Tibial artery (tissue), 4 donors: ENCODE measurements around the gene MYO3B.

Source experiments
- DNase-seq, 2 donors: peaks; one replicate each; pipeline ENCODE4 v3.0.0-alpha.2; 2019
- H3K27ac ChIP-seq, 2 donors: fragments of 200-600 bp; sonication (generic) in 1 of 2; 1 replicate in 1 of 2; 2 replicates in 1 of 2; pipeline ENCODE4 v1.5.1; 2018 to 2019; ENCODE audit warnings: mild to moderate bottlenecking in 1 of 2
- H3K27me3 ChIP-seq, 2 donors: fragments of 200-600 bp; sonication (generic) in 1 of 2; one replicate each; pipeline versions ENCODE4 v1.5.1 to v1.6.0; 2016 to 2019
- H3K36me3 ChIP-seq, 3 donors: fragments of 200-600 bp; sonication (generic) in 2 of 3; one replicate each; pipeline ENCODE4 v1.5.1; 2016 to 2019; ENCODE audit warnings: mild to moderate bottlenecking in 2 of 3
- H3K4me1 ChIP-seq, 4 donors: fragments of 200-600 bp; sonication (generic) in 2 of 4; 1 replicate in 3 of 4; 2 replicates in 1 of 4; pipeline ENCODE4 v1.5.1; 2016 to 2019
- H3K4me3 ChIP-seq, 2 donors: fragments of 200-600 bp; sonication (generic) in 1 of 2; 1 replicate in 1 of 2; 2 replicates in 1 of 2; pipeline ENCODE4 v1.5.1; 2018 to 2019; ENCODE audit warnings: mild to moderate bottlenecking in 2 of 2
- H3K9me3 ChIP-seq, 3 donors: fragments of 200-600 bp; sonication (generic) in 1 of 3; one replicate each; pipeline ENCODE4 v1.5.1; 2016 to 2019
- intact Hi-C: fragments of 100-400 bp; cut with DNase I; formaldehyde crosslinking; loops from one replicate; pipeline ENCODE4 v1.15.0; 2023; ENCODE audit warnings: low total_unique reads
- TF ChIP-seq, protein P1 (sequence below), 2 experiments: fragments of 200-600 bp in 1 of 2; fragments of 450-650 bp in 1 of 2; IDR thresholded peaks; one replicate each; pipeline ENCODE4 v1.5.1; 2017 to 2019; ENCODE audit warnings: antibody characterized with exemption in 2 of 2, mild to moderate bottlenecking in 1 of 2, moderate library complexity in 1 of 2

MYO3B gene

DNA sequence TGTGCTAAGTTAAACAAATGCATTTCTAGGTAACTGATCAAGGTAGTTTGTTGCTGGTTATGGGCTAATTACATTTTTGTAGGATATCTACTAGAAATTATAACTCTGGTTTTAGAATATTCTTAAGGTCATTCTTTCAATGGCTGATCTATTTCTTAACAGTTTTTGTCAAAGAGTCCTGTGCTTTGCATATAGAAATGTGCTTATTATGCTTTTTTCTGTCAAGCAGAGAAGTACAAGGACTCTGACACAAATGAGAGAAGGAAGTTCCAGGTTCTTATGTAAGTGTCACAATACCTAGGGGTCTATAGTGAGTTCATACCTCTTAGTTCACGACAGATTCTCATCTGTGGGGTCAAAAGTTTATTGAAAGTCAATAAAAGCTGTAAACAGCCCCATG lies 88.4 kb downstream of the MYO3B start:
- no peak for DNase-seq
- intact Hi-C loops: no loop called here
- H3K4me3 ChIP-seq: no peak overlapping the region
- H3K4me1 ChIP-seq: no peaks in the 10 kb centered on the region
- no peaks in the 10 kb centered on the region for H3K36me3 ChIP-seq
- H3K27me3 ChIP-seq: no peaks in the 10 kb centered on the region
- TF ChIP-seq, protein P1, sequence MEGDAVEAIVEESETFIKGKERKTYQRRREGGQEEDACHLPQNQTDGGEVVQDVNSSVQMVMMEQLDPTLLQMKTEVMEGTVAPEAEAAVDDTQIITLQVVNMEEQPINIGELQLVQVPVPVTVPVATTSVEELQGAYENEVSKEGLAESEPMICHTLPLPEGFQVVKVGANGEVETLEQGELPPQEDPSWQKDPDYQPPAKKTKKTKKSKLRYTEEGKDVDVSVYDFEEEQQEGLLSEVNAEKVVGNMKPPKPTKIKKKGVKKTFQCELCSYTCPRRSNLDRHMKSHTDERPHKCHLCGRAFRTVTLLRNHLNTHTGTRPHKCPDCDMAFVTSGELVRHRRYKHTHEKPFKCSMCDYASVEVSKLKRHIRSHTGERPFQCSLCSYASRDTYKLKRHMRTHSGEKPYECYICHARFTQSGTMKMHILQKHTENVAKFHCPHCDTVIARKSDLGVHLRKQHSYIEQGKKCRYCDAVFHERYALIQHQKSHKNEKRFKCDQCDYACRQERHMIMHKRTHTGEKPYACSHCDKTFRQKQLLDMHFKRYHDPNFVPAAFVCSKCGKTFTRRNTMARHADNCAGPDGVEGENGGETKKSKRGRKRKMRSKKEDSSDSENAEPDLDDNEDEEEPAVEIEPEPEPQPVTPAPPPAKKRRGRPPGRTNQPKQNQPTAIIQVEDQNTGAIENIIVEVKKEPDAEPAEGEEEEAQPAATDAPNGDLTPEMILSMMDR (IDR thresholded peaks at IDR 0.05): no peak
- no peak overlapping the region for H3K27ac ChIP-seq
- peaks cover 0 to 4% (median 4%) of the 10 kb centered on the region in 3 donors for H3K9me3 ChIP-seq

DNA sequence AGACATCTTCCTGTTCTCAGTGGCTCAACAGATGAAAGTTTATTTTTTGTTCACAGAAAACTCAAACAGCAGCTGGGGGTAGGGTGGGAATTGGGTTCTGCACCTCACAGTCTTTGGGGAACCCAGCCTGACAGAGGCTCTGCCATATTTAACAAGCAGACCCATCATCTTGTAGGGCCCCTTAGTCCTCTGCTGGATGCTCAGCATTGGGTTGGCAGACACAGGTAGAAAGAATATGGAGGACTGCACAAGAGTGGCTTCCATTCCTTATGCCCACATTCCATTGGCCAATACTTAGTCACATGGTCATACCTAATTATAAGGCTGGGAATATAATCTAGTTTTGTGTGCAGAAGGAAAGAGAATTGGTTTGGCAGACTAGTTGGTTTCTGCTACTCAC lies 89.1 kb downstream of the MYO3B start:
- TF ChIP-seq, protein P1 (IDR thresholded peaks at IDR 0.05): no peak
- Histone ChIP-seq H3K27me3 (no peaks in the 10 kb centered on the region), H3K9me3 (peaks cover 0 to 4% (median 4%) of the 10 kb centered on the region in 3 donors), H3K4me1 (no peaks in the 10 kb centered on the region), H3K4me3 (no peak overlapping the region), H3K36me3 (no peaks in the 10 kb centered on the region), H3K27ac (no peak overlapping the region)
- intact Hi-C loops: no loop called here
- DNase-seq: no peak

DNA sequence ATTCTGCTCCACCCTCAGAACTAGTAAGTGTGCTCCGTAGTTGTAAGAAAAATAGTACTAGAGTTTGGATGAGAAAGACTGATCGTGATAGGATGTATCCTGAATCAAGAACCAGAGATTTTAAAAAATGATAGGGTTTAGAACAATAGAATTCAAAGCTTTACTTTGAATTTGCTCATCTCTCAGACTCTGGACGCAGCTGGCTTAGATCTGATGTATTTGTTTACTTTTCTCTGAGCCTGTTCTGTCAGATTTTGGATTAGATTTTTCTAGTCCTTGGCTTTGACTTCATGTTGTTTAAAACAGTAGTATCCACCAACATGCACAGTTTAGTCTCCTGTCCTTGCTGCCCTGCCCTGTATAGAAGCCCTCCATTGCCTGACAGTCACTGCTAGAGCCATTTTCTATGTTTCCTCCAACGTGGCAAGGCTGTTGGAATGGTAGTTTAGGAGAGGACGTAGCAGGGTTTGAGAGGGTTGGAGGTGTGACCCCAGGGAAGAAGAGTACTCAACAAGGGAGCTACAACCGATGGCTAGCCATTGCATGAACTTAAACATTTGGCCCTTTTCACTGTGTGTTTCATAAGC lies 92.4 kb downstream of the MYO3B start:
- Histone ChIP-seq H3K27me3 (no peaks in the 10 kb centered on the region), H3K4me1 (no peaks in the 10 kb centered on the region), H3K36me3 (no peaks in the 10 kb centered on the region), H3K4me3 (no peak overlapping the region), H3K27ac (no peak overlapping the region), H3K9me3 (no peaks in the 10 kb centered on the region)
- TF ChIP-seq, protein P1 (IDR thresholded peaks at IDR 0.05): no peak
- intact Hi-C loops: no loop called here
- DNase-seq: no peak

DNA sequence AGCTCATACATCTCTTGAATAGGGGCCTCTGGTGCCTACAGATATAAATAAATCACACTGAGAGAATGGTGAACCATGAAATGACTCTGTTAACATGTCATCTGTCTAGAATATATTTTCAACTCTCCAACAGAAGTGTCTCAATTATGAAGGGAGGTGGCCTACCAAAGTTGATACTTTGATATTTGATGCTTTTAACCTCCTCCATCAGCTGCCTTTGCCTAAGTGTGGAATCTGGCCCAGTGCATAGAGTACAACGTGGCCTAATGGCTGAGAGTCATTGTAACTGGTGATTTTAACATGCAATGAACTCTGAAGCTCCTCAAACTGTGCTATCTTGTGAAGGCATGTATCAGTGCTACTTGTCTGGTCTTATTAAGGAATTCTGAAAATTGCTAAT lies 93.4 kb downstream of the MYO3B start:
- H3K4me1 ChIP-seq: no peaks in the 10 kb centered on the region
- TF ChIP-seq, protein P1 (IDR thresholded peaks at IDR 0.05): no peak
- no peaks in the 10 kb centered on the region for H3K9me3 ChIP-seq
- intact Hi-C loops: no loop called here
- no peaks in the 10 kb centered on the region for H3K36me3 ChIP-seq
- no peaks in the 10 kb centered on the region for H3K27me3 ChIP-seq
- no peak overlapping the region for H3K4me3 ChIP-seq
- H3K27ac ChIP-seq: no peak overlapping the region
- DNase-seq: no peak

DNA sequence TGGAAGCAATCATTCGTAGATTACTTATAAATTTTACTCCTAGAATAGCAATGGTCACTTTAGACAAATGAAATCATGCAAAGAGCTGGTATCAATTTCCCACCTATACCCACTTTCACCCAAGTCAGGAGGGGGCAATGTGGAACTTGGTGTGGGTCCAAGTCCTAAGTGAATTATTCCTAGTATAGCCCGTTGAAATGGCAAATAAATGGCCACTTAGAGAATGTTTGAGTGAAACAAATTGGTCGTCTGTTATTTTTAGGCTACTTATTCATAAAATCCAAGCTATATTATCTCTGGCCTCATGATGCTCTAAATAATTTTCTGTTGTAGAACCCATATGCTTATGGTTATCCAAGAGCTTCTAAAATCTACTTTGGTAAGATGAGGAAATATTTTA lies 98.1 kb downstream of the MYO3B start:
- no peaks in the 10 kb centered on the region for H3K36me3 ChIP-seq
- TF ChIP-seq, protein P1 (IDR thresholded peaks at IDR 0.05): no peak
- intact Hi-C loops: no loop called here

More for the DNA sequence above, 98.1 kb downstream of the MYO3B start:
- Histone ChIP-seq H3K27me3 (no peaks in the 10 kb centered on the region), H3K4me1 (no peaks in the 10 kb centered on the region), H3K9me3 (no peaks in the 10 kb centered on the region), H3K27ac (no peak overlapping the region), H3K4me3 (no peak overlapping the region)
- no peak for DNase-seq
